HFF-Myc (cell line): ENCODE measurements around the gene PLEKHG3.
A peak's percentile ranks its signal among the peaks of the same experiment; 100 is the strongest.

Experiments used
- DNase-seq: peaks from one replicate; pipeline ENCODE4 v3.0.0-alpha.2; 2011; ENCODE audit warnings: low read depth; ENCODE audit errors: extremely low read depth
- H3K4me3 ChIP-seq: replicated peaks from 2 replicates; pipeline ENCODE4 v1.5.1; 2011; ENCODE audit warnings: low read depth, mild to moderate bottlenecking, control low read depth, low read length
- CTCF ChIP-seq: IDR thresholded peaks from 2 replicates; pipeline ENCODE4 v1.5.1; 2012; ENCODE audit warnings: mild to moderate bottlenecking, low read depth, low read length, control low read depth; ENCODE audit errors: missing control alignments

PLEKHG3 gene

GRCh38 chr14:64782196-64782595, 78.0 kb downstream of the PLEKHG3 start:
- no peak for DNase-seq
- H3K4me3 ChIP-seq = no peak overlapping the region
- TF ChIP-seq CTCF = no peak

GRCh38 chr14:64784006-64784405, 79.8 kb downstream of the PLEKHG3 start:
- H3K4me3 ChIP-seq = no peak overlapping the region
- no peak for DNase-seq
- TF ChIP-seq CTCF = no peak

GRCh38 chr14:64786296-64787149, 82.3 kb downstream of the PLEKHG3 start:
- no peak for TF ChIP-seq CTCF
- no peak overlapping the region for H3K4me3 ChIP-seq
- no peak for DNase-seq

GRCh38 chr14:64787619-64788018, 83.4 kb downstream of the PLEKHG3 start:
- TF ChIP-seq CTCF = no peak
- no peak overlapping the region for H3K4me3 ChIP-seq
- DNase-seq = no peak

GRCh38 chr14:64788706-64789105, 84.5 kb downstream of the PLEKHG3 start:
- peak; percentile 78 for DNase-seq
- TF ChIP-seq CTCF = no peak
- no peak overlapping the region for H3K4me3 ChIP-seq

- no peak overlapping the region for H3K4me3 ChIP-seq
- TF ChIP-seq CTCF = no peak
- DNase-seq = no peak
Observed at GRCh38 chr14:64789696-64790095, 85.5 kb downstream of the PLEKHG3 start.
